Endometrial microvascular endothelial cells (primary cell): ENCODE measurements around the gene DPP6. TPM values are rescaled to one million over a fixed set of nuclear protein-coding genes. Genes with fewer than 3 reads are reported as not detected.

Experiments
- in situ Hi-C: cut with HindIII; loops from 2 replicates; pipeline ENCODE4 v1.10.0; 2017; ENCODE audit warnings: low sequenced_read_pairs, low pct_unique_long_range_greater_than_20kb; ENCODE audit errors: inconsistent ontology term
- total RNA-seq: library from RNA; depleted of rRNA; stranded (reverse); fragments of >200 nt; gene quantifications from one replicate; pipeline ENCODE4 v1.2.3, GENCODE V29; 2015; ENCODE audit errors: inconsistent ontology term

DPP6 gene
- total RNA-seq, 1 donor from 2014 or later, result not detected

DNA sequence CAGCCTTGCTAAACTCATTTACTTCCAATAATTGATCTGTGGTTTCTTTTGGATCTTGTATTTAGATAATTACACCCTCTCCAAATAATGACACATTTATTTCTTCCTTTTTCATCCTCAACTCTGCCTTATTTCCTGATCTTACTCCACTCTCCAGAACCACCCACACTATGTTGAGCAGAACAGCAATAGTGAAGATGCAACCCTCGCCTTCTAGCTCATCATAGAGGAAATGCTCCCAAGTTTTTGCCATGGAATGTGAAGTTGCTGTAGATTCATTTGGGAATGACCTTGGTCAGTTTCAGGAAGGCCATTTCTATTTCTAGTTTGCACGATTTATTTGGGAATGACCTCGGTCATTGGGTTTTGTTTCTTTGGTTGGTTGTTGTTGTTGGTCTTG is 636.8 kb downstream of the DPP6 start:
- in situ Hi-C loops, result no loop called here

GRCh38 chr7:154690411-154690810 is 638.2 kb downstream of the DPP6 start:
- in situ Hi-C loops, result no loop called here

DNA sequence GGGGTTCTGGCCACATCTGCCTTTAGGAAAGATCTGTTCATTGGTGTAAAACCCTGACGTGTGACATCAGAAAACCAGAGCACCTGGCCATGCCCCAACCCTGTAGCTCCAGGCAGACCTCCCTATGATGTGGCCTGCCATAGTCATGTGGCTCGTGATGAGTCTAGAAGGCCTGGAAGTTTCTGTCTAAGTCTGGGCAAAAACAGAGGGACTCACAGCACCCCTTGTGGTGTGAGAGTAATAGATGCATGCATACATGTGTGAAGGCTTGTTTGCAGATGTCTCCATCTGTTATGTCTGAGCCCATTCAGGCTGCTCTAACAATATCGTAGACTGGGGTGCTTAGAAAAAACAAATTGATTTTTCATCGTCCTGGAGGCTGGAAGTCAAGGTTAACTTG is 641.5 kb downstream of the DPP6 start:
- in situ Hi-C loops, result no loop called here

DNA sequence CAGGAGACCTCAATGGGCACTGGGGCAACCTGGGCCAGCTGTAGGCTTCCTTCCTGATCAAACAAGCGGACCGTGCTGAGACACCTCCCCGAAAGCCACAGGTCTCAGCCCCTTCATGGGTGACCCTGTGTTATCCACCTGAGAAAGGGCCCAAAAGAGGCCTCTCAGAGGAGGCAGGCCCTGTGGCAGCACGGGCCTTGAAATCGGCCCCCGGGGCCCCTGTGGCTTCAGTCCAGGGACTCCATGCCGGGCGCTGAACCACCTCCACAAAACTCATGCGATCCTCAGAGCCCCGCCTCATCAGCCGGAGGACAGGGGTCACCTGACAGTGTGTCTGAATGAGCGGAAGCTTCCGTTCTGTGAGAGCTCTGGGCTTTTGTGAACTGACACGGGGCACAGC is 643.6 kb downstream of the DPP6 start:
- in situ Hi-C loops, result no loop called here

- in situ Hi-C loops, result no loop called here
Observed at GRCh38 chr7:154696556-154696955, 644.4 kb downstream of the DPP6 start.

DNA sequence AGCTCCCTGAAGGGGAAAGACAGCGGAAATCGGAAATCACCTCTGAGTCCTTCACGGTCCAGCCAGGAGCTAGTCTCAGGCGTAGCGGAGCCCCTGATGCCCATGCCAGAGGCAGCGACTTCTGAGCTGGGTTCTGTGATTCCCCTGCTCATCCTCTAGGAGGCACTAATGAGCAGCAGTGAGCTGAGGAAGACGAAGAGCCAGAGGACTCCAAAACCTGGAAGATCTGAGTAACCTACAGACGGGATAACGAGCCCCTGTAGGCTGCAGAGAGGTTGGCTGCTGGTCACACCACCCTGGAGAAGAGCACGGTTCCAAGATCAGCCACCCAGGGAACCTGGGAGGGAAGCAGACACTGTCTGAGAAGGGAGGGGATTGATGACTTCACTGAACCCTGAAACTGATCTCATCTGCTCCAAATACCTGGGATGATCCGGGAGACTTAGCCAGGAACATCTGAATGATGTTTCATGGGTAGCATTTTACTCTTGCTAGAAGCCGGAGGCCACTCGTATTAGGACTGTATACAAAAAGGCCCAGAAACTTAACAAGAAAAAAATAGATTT is 646.6 kb downstream of the DPP6 start:
- in situ Hi-C loops, result no loop called here

- in situ Hi-C loops, result no loop called here
Observed at GRCh38 chr7:154699417-154699816, 647.2 kb downstream of the DPP6 start.

DNA sequence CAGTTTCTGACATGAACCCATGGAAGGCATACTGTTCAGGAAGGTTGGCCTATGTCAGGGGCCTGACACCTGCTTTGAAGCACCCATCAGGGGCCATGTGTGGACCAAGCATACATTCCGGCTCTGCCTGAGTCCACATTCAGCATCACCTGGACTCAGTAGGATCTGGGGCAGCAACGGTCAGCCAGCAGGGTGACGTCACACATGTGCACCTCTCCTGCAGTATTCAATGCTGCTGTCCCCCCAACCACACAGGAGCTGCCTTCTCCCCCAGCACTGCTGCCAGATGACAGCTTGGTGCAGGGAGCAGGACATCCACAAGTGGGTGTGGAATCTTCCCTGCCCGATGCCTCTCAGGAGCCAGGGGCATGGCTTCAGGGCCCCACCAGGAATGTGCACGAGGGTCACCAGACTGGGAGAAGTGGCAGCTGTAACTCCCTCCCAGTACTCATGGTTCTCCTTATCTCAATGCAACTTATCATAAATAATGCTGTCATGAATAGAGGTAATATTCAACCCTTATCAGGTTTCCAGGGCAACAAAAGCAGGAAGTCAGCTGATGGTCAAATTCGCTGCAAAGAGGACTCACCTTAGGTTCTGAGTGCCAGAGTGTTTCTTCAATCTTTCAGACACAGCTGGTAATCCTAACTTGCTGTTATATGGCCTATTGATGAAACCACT is 657.8 kb downstream of the DPP6 start:
- in situ Hi-C loops, result no loop called here

DNA sequence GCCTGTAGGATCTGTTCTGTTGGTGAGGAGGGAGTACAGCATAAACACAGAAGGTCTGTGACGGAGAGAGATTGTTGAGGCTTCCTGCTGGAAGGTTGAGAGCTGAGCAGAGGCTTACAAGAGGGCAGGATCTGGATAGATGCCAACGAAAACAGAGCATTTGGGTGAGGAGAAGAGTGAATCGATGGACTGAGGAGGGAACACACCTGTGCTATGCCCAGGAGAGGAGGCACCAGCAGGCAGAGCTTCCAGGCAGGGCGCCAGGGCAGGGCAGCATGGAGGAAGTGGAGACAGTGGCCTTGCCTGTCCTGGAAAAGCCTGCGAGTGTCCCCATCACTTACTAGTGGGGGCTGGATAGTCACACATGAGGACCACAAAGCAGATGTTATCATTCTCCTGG is 667.8 kb downstream of the DPP6 start:
- in situ Hi-C loops, result no loop called here

DNA sequence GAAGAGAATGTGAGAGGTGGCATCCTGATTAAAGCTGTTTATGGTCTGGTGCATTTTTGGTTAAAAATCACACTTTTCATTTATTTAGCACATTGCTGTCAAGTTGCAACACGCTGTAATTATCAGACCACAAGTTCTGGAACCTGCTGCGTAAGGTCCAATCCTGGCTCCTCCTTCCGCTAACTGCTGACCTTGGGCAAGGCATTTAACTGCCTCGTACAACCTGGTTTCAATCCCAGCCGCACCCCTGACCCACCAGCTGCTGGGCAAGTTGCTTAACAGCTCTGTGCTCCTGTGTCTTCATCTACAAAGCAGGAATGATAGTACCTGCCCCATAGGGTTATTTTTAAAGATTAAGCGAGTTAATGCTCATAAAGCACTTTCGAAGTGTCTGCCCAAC is 668.9 kb downstream of the DPP6 start:
- in situ Hi-C loops, result no loop called here

GRCh38 chr7:154726368-154726767 is 674.2 kb downstream of the DPP6 start:
- in situ Hi-C loops, result no loop called here

GRCh38 chr7:154729056-154729455 is 676.9 kb downstream of the DPP6 start:
- in situ Hi-C loops, result no loop called here

GRCh38 chr7:154735766-154736165 is 683.6 kb downstream of the DPP6 start:
- in situ Hi-C loops, result no loop called here

DNA sequence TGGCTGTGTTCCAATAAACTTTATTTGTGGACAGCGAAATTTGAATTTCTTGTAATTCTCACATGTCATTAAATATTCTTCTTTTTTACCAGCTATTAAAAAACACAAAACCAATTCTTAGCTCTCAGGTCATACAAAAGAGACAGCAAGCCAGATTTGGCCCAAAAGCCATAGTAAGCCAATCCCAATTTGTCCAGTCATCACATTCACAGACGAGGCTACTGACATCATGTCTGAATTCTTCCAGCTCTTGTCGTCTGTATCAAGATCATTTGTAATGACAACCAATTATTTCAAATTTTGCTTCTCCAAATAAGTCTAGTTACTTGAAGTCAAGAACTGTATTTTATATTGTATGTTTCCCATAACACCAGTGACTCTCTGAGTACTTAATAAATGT is 684.2 kb downstream of the DPP6 start:
- in situ Hi-C loops, result no loop called here

- in situ Hi-C loops, result no loop called here
Observed at GRCh38 chr7:154738216-154738615, 686.0 kb downstream of the DPP6 start.

DNA sequence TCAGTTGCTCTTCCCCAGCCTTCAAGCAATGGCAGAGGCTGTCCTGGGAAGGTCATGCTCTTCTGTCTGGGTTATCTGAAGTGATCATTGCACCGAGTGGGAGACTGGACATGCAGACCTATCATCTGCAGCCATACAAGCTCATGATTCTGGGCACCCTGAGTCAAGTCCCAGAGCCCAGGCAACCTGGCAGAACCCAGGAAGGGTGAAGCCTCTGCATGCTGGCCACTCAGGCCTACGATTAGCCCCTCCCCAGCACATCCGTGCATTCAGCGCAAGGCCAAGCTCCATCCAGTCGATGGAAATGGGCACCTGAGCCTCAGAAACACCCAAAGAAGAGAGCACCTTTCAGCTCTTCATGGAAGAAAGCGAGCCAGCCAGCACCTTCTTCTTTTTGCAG is 688.9 kb downstream of the DPP6 start:
- in situ Hi-C loops, result no loop called here

- in situ Hi-C loops, result no loop called here
Observed at GRCh38 chr7:154743206-154743605, 691.0 kb downstream of the DPP6 start.

GRCh38 chr7:154744256-154744860 is 692.2 kb downstream of the DPP6 start:
- in situ Hi-C loops, result no loop called here

DNA sequence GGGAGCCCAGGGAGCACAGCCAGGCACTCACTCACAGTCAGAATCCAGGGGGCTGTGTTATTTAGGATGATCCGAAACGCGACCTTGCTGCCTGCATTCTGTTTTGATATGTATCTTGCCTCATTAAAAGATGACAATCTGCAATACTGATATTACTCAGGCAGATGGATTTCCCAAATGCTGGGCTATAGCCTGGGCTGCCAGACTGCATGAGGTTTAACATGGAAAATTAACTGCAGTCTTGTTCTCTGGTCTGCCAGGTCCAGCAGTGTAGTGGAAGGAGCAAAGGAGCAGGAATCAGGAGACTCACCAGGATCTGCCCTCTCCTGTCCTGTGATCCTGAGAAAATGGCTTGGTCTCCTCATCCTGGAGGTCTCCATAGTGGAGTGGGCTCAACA is 692.7 kb downstream of the DPP6 start:
- in situ Hi-C loops, result no loop called here

DNA sequence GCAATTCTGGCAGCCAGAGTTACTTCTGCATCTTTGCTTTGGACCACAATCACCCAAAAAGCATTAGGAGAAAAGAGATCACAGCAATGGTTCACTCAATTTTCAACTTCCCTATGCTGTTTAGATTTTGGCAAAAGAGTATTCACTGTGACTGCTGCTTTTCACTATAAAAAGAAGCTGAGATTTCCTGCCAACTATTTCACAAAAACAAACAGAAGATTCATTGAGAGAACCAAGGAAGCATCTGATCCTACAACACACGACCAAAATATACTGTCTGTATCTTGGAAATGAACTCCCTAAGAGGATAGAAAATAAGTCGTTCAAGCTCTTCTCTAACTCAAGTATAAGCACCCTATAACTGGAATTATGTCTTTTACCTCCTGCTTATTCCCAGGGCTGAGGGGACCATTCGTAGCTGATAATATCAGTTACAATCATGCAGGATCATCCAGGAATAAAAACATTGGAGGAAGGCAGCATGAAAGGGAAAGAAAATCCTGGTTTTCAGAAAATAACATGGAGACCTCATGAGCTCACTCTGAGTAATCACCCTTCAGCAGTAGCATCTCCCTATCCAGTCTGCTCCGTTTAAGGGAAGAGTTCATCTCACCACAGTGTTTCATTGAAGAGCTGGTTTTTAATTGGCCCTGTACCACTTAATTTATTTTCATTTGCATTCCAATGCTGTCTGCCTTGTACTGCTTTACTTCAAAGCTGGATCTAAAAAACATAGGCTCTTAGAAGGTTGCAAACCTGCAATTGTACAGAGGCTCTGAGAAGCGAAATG is 694.6 kb downstream of the DPP6 start:
- in situ Hi-C loops, result no loop called here
